ENCODE measurements around the gene ZBTB40.

ZBTB40 gene

DNA sequence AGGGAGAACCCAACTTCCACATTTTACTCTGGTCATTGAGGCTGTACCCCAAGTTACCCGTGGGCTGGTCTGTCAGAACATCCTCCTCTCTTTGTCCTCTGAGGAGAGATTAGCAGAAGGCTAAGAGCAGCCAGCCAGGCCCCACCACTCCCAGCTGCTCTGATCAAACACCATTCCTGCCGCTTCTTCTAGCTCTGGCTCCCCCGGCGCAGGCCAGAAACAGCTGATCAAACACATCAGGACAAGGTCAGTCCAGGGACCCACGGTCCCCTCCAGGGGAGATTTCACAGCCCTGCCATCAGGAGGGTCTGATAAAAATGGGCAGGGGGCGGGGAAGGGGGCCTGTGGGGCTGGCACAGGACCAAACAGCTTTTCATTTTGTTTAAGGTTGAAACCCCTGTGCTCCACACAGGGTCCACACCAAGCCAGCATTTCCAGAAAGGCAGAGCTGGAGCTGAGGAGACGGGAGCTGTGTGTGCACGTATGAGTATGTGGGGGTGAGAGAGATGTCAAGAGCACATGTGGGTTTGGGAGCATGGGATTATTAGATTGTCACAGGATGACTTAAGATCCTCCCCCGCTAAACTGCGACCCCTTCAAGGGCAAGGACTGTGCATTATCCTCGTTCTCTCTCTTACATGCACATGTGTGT is 81.7 kb downstream of the ZBTB40 start:
- no peak for DNase-seq (ENCODE audit: low read depth in 2 of 2)

GRCh38 chr1:22534951-22535350 is 83.3 kb downstream of the ZBTB40 start:
- DNase-seq (ENCODE audit: low read depth in 2 of 2) = no peak

DNA sequence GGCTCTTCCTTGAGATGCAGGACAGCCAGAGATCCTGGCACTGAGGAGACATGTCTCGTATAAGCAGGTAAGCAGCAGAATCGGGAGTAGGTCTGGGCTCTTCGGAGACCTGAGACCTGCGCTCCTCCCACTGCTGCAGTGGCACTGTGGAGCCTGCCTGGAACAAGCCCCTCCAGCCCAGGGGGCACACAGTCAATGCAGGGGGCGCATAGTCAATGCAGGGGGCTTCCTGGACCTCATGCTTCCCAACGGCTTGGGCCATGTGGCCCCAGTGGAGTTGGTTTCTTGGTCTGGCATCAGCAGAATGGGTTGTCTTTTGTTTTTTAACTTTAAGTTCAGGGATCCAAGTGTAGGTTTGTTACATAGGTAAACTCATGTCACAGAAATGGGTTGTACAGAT is 83.7 kb downstream of the ZBTB40 start:
- no peak for DNase-seq (ENCODE audit: low read depth in 2 of 2)

- DNase-seq (ENCODE audit: low read depth in 2 of 2) = no peak
These were observed 84.9 kb downstream of the ZBTB40 start for GRCh38 chr1:22536506-22536905.

GRCh38 chr1:22537441-22538139 is 85.9 kb downstream of the ZBTB40 start:
- no peak for DNase-seq (ENCODE audit: low read depth in 2 of 2)

GRCh38 chr1:22539510-22540118 is 88.0 kb downstream of the ZBTB40 start:
- no peak for DNase-seq (ENCODE audit: low read depth in 2 of 2)

GRCh38 chr1:22540337-22540736 is 88.7 kb downstream of the ZBTB40 start:
- no peak for DNase-seq (ENCODE audit: low read depth in 2 of 2)

- DNase-seq (ENCODE audit: low read depth in 2 of 2) = no peak
These were observed 91.2 kb downstream of the ZBTB40 start for GRCh38 chr1:22542886-22543285.

- no peak for DNase-seq (ENCODE audit: low read depth in 2 of 2)
These were observed 92.0 kb downstream of the ZBTB40 start for GRCh38 chr1:22543679-22544078.

DNA sequence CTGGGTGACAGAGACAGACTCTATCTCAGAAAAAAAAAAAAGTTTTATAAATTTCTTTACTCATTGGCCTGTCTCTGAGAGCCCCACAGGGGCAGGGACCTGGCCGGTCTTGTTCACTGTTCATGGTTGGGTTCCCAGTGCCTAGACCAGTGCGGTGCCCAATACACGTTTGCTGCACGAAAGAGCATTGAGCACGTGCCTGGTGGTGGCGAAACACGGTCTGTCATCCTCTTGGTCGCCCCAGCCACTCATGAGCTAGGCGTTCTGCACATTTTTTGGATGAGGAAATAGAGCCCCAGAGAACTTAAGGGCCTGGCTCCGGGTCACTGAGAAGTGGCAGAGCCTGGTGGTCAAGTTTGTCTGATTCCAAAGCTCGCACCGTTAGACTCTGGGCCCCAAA is 93.0 kb downstream of the ZBTB40 start:
- no peak for DNase-seq (ENCODE audit: low read depth in 2 of 2)

- no peak for DNase-seq (ENCODE audit: low read depth in 2 of 2)
These were observed 93.5 kb downstream of the ZBTB40 start for GRCh38 chr1:22545141-22545540.

GRCh38 chr1:22547186-22547817 is 95.7 kb downstream of the ZBTB40 start:
- DNase-seq (ENCODE audit: low read depth in 2 of 2) = no peak

DNA sequence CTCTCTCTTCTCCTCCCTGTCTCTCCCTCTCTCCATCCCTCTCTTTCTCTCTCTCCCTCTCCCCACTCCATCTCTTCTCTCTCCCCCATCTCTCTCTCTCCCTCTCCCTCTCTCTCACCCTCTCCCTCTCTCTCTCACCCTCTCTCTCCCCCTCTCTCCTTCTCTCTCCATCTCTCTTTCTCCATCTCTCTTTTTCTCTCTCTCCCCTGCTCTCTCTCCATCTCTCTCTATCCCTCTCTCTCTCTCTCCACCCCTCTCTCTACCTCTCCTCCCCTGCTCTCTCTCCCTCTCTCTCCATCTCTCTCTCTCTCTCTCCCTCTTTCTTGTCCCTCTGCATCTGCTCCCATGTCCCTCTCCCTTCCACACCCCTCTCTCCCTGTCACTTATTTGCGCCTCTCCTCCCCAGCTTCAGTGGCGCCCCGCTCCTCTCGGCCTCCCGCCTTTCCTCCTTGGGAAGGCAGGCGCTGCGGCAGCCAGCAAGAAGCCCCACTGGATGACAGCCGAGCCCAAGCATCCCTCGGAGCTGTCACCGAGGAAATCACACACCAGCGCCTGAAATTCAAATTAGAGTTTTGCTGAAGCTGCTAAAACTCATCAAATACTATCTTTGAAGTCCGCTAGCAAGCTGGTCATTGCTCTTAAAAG is 96.3 kb downstream of the ZBTB40 start:
- no peak for DNase-seq (ENCODE audit: low read depth in 2 of 2)

GRCh38 chr1:22550021-22550420 is 98.4 kb downstream of the ZBTB40 start:
- no peak for DNase-seq (ENCODE audit: low read depth in 2 of 2)

DNA sequence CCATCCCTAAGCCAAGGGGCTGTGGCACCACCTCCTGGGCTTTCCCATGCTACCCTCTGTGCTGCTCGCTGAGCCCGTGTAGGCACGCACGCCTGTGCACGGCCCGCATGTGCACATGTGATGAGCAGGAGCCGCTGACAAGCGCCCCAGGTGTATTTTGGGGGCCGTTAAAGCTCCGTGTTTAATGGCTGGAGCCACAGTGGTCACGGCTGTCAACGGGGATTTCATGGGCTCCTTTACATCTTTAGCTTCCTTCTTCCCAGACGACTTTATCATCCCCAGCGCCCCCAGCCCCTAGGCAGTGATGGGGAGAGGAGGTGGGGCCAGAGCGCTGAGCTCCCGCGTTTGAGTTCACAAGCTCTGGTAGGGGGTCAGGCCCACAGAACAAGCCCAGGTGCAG is 99.9 kb downstream of the ZBTB40 start:
- no peak for DNase-seq (ENCODE audit: low read depth in 2 of 2)

DNA sequence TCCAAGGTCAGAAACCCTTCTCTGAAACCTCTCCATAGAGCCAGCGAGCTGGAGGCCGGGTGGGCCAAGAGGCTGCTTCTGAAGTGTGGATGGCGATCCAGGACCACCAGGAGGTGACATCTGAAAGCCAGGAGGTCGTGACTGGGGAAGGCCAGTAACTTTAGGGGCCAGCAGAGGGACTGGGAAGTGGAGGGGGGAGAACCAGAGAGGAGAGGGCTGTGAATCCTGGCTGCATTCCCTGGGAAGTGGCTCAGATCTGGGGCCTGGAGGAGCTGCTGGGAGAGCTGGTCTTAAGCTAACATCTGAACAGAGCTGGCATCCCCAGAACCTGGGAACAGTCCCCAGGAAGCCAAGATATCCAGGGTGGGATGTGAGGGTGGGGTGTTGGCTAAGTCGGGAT is 100.4 kb downstream of the ZBTB40 start:
- no peak for DNase-seq (ENCODE audit: low read depth in 2 of 2)

GRCh38 chr1:22553104-22553880 is 101.6 kb downstream of the ZBTB40 start:
- DNase-seq (ENCODE audit: low read depth in 2 of 2) = no peak

- DNase-seq (ENCODE audit: low read depth in 2 of 2) = no peak
These were observed 102.4 kb downstream of the ZBTB40 start for GRCh38 chr1:22553991-22554522.

GRCh38 chr1:22555371-22555656 is 103.7 kb downstream of the ZBTB40 start:
- DNase-seq (ENCODE audit: low read depth in 2 of 2) = no peak

DNA sequence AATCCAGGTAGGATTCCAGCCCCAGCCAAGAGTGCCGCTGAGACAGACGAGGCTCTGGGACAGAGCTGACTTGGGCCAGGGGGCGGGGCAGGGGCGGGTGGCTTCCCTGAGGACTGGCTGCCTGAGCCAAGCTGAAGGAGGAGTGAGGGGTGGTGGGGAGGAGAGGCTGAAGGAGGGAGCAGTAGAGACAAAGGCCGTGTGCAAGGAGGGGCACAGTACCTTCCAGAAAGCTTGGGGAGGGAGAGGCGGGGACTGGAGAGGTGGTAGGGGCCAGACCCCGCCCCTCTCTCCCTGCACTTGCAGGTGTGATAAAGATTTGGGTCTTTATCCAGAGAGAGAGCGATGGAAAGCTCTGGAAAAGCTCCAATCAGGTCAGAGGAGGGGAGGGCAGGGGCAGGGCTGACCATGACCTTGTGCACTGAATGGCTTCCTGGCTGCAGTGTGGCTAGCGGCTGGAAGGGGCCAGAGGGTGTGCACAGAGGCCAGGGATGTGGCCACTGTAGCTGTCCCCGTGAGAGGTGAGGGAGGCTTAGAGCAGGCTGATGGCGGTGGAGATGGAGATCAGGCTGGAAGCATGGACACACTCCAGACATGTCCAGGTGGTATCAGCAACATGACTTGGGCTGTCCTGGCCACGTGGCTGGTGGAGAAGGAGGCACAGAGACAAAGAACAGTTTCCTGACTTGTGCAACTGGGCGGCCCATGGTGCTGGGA is 104.9 kb downstream of the ZBTB40 start:
- DNase-seq (ENCODE audit: low read depth in 2 of 2) = no peak

All from stimulated activated CD4-positive, alpha-beta T cell treated with anti-CD3 and anti-CD28 coated beads, Interleukin-1b, Interleukin-23, amount 100 ng/mL, for 4 hours (primary cell).